RKO (cell line): ENCODE measurements around the gene EWSR1.
"Not testable (repeated sequence)": the region's sequence is repeated elsewhere in the genome, so short reads cannot be mapped to it uniquely, and the experiment has no call there.

ENCODE experiments used
- DNase-seq: peaks from one replicate; pipeline ENCODE4 v3.0.0-alpha.2; 2016; ENCODE audit warnings: low spot score

EWSR1 gene, protein sequence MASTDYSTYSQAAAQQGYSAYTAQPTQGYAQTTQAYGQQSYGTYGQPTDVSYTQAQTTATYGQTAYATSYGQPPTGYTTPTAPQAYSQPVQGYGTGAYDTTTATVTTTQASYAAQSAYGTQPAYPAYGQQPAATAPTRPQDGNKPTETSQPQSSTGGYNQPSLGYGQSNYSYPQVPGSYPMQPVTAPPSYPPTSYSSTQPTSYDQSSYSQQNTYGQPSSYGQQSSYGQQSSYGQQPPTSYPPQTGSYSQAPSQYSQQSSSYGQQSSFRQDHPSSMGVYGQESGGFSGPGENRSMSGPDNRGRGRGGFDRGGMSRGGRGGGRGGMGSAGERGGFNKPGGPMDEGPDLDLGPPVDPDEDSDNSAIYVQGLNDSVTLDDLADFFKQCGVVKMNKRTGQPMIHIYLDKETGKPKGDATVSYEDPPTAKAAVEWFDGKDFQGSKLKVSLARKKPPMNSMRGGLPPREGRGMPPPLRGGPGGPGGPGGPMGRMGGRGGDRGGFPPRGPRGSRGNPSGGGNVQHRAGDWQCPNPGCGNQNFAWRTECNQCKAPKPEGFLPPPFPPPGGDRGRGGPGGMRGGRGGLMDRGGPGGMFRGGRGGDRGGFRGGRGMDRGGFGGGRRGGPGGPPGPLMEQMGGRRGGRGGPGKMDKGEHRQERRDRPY

GRCh38 chr22:29267858-29268510 lies at the start of gene EWSR1, which contains the start of gene RHBDD3:
Gene EWSR1 (plus strand): TSS chr22:29268268. CDS start chr22:29268337, 69 bp downstream.
Gene RHBDD3 (minus strand): TSS chr22:29267981. CDS start chr22:29265626, 2,355 bp downstream.
- peak; percentile 97 for DNase-seq

DNA sequence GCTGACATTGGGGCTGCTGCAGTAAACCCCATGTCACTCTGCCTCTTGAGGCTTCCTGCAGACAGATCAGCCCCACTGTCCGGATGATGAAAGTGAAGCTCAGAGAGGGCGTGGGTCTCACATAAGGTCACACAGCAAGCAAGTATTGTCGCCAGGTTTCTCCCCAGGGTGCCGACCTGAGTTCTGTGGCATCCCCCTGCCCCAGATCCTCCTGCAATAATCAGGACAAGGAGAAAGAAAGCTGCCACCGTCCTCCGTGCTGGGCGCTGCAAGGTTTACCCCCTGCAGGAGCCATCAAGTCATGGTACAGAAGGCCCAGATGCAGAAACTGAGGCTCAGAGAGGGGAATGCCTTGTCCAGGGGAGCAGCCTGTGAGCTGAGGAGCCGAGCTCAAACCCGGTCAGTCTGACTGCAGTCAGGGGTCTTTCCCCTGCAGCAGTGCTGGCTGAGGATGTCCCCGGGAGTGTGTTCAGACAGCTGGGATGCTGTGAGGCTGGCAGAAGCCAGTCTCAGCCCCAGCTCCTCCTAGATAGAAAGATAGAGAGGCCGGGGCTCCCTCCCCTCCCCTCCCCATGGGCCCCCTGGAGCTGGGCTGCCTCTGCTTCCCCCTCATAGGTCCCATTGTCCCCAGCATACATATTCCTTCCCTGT lies 49.2 kb upstream of the EWSR1 start:
- DNase-seq: no peak

DNA sequence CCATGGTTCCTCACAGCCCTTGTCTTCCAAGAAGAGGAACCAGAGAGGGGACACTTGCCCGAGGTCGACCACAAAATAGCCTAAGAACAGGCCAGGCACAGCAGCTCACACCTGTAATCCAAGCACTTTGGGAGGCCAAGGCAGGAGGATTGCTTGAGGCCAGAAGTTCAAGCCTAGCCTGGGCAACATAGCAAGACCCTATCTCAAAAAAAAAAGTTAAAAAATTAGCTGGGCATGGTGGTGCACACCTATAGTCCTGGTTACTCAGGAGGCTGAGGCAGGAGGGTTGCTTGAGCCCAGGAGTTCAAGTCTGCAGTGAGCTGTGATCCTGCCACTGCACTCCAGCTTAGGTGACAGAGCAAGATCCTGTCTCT lies 48.7 kb upstream of the EWSR1 start:
- DNase-seq: not testable (repeated sequence)

GRCh38 chr22:29219881-29220670 lies 48.0 kb upstream of the EWSR1 start:
- no peak for DNase-seq

DNA sequence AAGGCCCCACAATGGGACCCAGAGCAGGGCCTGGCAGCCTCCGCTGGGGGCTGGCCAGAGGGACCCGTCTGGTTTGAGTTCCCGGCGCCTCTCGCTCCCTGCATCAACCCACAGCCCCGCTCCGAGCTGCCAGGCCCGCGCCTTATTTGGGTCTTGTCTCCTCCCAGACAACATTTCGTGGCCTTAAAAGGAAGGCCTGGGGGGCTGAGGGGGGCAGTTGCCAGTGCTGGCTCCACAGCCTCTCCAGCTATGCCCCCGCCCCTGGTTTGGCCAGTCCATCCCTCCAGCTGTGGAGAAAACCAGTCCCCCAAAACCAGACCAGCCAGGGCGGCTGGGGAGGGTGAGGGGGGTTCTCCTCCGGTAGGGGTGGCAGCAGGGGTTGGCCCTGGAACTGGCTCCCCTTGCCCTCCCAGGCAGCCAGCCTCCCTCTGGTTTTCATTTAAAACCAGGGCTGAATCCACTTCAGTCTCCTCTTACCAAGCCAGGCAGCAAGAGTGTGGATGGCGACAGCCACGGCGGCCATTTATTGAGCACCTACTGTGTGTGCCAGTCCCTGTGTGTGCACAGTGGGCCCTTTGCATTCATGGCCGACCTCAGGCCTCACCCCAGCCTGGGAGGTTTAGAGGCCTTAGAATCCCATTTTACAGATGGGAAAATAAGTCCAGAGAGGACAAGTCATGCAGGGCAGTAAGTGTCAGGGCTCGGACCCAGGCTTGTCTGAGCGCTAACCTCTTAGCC lies 43.8 kb upstream of the EWSR1 start:
- no peak for DNase-seq

- no peak for DNase-seq
Measured at GRCh38 chr22:29224859-29225410, 43.1 kb upstream of the EWSR1 start.

DNA sequence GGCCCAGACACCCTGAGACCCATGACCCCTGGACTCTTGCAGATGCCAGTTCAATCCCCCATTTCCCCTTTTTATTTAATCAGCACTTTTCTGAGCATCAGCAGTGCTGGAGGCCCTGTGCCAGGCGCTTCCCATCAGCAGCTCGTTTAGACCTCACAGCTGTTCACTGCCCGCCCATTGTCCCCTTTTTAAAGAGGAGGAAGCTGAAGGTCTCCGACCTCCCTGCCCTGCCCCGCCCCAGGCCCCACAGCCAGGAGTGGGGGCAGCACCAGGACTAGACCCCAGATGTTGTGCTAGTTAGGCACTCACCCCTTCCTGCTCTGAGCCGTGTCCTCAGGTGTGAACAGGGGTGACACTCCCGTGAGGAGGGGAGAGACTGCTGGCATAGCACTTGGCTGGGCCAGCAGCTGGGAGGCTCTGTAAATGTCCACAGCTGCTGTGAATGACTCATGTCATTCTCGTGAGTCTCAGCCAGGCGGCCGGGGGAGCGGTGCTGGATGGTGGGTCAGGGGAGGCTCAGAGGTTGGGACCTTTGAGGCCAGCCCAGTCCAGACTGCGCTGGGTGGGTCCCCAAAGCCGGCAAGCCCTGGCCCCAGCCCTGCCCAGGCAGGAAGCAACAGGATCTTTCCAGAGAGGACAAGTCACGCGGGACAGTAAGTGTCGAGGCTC lies 42.5 kb upstream of the EWSR1 start:
- no peak for DNase-seq

- no peak for DNase-seq
Measured at GRCh38 chr22:29226351-29226981, 41.6 kb upstream of the EWSR1 start.

GRCh38 chr22:29230972-29231875 lies 36.8 kb upstream of the EWSR1 start:
- DNase-seq: no peak

- no peak for DNase-seq
Measured at GRCh38 chr22:29231971-29232959, 35.8 kb upstream of the EWSR1 start.

DNA sequence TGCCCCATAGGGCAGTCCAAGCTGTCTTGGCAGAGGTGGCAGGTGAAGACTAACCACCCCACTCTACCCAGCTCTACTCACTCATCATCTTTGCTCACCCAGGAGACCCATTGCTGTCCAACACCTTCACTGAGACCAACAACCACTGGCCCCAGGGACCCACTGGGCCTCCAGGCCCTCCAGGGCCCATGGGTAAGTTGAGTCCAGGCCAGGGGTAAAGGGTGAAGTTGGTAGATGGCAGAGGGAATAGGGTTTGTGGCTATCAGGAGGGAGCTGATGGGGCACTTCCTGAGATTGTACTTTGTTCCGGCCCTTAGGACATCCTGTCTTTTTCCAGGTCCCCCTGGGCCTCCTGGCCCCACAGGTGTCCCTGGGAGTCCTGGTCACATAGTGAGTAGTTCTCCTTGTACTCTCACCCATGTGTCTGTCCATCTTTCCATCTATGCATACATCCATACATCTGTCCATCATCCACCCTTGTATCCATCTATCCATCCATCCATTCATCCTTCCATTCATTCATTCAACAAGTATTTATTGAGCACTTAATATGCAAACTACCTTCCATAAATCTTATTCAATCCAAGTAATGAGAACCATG lies 34.7 kb upstream of the EWSR1 start:
- no peak for DNase-seq

- not testable (repeated sequence) for DNase-seq
Measured at GRCh38 chr22:29240481-29240880, 27.6 kb upstream of the EWSR1 start.

DNA sequence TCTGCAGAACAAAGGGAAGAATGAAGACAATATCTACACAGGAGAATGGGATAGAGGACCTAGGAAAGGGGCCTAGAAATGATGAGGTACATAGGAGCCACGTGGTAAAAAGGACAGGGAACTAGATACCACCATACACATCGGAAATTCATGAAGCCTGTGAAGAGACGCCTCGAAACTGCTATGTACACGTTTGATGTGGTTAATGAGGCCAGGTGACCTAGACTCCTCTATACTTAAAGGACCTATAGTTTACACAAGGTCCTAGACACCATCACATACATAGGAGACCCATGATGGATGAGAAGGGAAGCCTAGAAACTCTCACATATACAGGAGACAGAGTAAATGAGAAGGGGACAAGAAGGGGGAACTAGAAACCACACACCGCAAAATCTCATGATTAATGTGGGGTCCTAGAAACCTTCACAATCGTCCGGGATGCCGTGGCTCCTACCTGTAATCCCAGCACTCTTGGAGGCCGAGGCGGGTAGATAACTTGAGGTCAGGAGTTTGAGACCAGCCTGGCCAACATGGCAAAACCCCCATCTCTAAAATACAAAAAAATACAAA lies 24.1 kb upstream of the EWSR1 start:
- DNase-seq: no peak

- DNase-seq: no peak
Measured at GRCh38 chr22:29244785-29245625, 23.1 kb upstream of the EWSR1 start.

GRCh38 chr22:29245626-29246385 lies 22.3 kb upstream of the EWSR1 start:
- DNase-seq: peak; percentile 50
